ENCODE results near the gene FBXW2. TPM values are rescaled to one million over a fixed set of nuclear protein-coding genes. Genes with fewer than 3 reads are reported as not detected.
"Not testable (repeated sequence)": the region's sequence is repeated elsewhere in the genome, so short reads cannot be mapped to it uniquely, and the experiment has no call there.

Gene FBXW2, protein sequence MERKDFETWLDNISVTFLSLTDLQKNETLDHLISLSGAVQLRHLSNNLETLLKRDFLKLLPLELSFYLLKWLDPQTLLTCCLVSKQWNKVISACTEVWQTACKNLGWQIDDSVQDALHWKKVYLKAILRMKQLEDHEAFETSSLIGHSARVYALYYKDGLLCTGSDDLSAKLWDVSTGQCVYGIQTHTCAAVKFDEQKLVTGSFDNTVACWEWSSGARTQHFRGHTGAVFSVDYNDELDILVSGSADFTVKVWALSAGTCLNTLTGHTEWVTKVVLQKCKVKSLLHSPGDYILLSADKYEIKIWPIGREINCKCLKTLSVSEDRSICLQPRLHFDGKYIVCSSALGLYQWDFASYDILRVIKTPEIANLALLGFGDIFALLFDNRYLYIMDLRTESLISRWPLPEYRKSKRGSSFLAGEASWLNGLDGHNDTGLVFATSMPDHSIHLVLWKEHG
- total RNA-seq, result 21.6 and 25.8 TPM in 2 replicates

DNA sequence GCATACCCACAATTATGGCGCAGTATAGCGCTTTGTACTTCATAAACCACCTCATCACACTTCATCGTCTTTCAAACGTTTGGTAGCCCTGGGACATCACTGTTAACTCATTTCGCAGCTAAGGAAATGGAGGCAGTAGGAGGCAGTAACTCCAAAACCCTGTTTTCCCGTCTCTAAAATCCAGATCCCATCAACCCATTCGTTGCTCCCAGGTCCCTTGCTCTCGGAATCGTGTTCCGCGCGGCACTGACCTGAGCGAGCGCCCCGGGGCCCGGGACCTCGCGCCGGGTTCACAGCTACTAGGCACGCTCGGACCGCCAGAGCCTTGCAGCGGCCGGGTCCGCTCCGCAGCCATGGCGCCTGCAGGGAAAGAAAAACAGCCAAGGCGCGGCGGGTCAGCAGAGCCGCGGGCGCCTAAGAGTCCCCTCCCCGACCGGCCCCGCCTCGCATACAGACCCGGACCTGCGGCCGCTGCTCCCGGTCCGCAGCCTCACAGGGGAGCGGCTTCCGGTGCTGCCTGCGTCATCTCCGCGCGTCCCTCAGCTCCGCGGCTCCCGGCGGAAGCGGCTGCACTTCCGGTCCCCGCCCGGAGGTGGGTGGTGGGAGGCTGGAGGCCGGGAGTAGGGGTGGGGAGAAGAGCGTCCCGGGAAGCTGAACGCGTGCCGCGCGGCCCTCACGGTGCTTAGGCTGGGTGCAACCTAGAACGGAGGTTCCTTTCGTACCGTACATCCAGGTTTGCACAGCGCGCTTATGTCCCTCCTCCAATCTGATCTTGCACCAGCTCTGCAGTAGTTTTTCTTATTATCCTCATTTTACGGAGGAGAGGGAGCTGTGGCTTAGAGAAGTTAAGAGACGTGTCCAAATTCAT, at the start of gene FBXW2:
Gene FBXW2 (minus strand): TSS at position 519 of the 868 bp plus-strand sequence. CDS start 5,158 bp downstream, outside the sequence.
- peak; percentile 94 for DNase-seq (ENCODE audit: low read depth in 2 of 2)

DNA sequence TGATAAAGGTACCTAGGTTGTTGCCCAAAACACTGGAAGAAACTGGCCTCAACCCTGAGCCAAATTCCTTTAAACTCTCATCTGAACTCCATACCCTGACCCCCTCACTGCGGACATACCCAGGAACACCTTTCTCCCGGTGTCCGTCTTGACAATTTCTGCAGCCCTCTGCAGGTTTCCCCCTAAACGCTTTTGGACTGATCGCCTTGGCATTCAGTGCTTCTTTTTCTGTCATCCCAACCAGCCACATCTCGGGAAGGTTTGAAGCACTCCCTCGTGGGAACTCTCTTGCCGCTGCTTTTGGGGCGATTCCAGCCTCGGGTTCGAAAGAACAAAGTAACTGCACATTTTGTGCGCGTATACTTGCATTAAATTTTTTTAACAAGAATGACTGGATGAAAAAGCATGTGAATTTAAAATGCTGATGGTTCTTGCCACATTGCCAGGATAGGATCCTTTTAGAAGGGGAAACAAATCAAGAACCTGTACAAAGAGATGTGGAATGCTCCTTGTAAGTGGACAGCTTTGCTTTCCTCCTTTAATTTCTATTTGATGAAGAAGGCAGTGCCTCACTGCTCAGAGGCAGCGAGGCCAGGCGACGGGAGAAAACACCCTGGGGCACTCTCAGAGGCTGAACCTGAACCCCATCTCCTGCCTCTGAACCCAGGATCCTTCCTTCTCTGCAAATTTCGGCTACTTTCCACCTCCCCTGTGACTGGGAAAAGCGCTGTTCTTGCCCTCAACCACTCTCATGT, 48.9 kb upstream of the FBXW2 start:
- no peak for DNase-seq (ENCODE audit: low read depth in 2 of 2)

DNA sequence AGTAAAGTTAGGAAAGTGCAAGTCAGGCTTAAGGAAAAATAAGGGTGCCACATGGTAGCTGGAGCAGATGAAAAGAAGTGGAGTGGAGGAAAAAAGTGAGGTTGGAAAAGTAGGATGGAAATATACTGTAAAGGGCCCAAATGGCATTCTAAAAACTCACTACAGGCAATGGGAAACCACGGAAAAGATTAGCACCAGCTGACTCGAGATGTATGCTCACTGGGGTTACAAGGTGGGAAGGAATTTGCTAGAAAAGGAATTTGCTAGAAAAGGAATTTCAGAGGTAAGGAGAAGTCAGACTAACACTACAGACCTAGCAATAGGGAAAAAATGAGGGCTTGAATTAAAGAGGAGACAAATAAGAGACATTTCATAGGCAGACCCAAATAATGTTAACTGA, 45.9 kb upstream of the FBXW2 start:
- DNase-seq (ENCODE audit: low read depth in 2 of 2), result no peak

DNA sequence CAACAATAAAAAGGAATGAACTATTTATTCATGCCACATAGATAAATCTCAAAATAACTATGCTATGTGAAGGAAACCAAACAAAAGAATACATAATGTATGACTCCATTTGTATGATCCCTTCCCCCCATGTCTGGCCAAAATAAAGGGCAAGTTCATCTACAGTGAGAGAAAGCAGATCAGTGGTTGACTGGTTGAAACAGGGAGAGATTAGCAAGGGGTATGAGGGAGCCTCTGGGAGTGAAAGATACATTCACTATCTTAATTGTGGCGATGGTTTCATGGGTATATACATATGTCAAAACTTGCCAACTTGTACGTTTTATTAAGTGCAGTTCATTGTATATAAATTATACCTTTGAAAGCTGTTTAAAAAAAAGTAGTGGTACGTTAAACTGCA, 44.7 kb upstream of the FBXW2 start:
- no peak for DNase-seq (ENCODE audit: low read depth in 2 of 2)

DNA sequence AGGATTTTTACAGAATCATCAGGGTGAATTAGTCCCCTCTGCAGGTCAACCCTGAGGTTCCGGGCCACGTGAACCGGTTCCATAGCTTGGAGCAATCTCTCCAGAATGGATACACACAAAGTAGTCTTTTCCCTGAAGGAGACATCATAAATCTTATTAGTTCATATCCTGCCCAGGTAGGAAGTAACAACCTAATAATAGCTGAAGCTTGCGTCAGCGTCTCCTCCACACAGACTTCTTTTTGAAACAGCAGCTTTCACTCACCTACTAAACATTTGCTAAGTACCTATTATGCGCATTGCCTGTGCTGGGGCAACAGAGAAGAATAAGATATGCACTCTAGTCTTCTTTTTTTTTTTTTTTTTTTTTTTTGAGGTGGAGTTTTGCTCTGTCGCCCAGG, 40.1 kb upstream of the FBXW2 start:
- no peak for DNase-seq (ENCODE audit: low read depth in 2 of 2)

DNA sequence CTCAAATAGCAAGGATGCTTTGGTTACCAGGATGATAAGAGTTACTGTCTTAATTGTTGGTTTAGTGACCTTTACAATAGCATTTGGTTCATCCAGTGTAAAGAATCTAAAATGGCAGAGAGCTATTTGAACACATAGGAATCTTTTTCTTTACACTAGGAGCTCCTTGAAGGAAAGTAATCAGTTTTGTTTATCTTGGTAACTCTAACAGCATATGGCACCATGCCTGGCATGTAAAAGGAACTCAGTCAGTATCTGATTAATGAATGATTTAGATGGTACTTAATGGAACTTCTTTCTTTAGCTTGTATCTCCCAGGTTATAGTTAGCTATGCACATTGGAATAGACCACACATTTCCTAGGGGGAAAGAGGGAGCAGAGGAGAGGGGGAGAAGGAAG, 39.6 kb upstream of the FBXW2 start:
- DNase-seq (ENCODE audit: low read depth in 2 of 2), result no peak

DNA sequence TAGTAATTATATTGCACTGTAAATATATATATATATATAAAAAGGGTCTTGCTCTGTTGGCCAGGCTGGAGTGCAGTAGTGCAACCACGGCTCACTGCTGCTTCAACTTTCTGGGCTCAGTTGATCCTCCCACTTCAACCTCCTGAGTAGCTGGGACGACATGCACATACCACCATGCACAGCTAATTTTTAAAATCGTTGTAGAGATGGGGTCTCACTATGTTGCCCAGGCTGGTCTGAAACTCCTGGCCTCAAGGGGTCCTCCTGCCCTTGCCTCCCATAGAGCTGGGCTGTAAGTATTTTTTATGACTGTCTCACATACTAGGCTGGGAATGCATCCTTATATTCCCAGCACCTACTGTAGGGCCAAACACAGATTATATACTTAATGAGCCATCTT, 37.6 kb upstream of the FBXW2 start:
- DNase-seq (ENCODE audit: low read depth in 2 of 2), result no peak

DNA sequence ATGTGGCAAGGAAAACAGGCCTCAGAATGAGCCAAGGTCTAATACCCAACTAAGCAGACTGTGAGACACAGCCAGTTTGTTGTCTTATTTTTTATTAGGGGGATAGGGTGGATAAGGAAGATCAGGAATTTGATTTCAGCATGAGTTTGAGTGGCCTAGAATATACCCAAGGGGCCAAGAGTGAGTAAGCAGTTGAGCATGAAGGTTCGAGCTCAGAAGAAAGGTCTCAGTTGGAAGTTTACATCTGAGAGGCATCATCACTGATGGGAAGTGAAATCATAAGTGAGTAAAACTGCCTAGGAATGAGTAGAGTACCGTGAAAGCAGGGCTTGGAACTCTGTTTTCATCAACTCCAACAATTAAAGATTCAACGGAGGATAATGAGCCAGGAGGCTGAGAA, 36.9 kb upstream of the FBXW2 start:
- no peak for DNase-seq (ENCODE audit: low read depth in 2 of 2)

DNA sequence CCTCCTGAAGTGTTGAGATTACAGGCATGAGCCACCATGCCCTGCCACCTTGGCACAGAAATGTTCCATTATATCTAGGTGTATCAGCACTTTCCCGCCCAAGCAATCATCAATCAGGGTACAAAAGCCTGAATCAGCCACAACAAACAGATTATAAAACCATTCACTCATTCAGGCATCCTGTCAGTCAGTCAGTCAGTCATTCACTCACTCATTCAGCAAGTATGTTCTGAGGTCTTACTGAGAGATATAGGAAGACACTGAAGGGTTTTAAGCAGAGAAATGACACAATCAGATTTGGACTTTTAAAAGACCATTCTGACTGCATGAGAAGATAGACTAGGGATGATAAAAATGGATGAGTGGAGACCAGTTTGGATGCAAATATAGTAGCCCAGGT, 36.4 kb upstream of the FBXW2 start:
- no peak for DNase-seq (ENCODE audit: low read depth in 2 of 2)

DNA sequence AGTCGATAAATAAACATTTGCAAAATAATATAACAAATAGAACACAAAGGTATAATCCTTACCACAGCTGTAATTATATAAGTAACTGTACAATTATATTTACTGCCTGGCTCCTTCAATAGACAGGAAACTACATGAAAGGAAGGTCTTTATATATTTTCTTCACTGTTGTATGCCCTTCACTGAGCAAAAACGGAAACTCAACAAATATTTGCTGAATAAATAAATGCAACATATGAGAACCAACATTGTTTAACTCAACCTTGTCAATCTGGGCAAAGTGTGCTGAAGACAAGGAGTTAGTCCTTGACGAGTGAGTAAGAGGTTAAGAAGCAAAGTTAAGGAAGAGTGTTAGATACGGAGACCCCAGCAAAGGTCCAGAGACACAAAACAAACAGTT, 26.9 kb upstream of the FBXW2 start:
- no peak for DNase-seq (ENCODE audit: low read depth in 2 of 2)

DNA sequence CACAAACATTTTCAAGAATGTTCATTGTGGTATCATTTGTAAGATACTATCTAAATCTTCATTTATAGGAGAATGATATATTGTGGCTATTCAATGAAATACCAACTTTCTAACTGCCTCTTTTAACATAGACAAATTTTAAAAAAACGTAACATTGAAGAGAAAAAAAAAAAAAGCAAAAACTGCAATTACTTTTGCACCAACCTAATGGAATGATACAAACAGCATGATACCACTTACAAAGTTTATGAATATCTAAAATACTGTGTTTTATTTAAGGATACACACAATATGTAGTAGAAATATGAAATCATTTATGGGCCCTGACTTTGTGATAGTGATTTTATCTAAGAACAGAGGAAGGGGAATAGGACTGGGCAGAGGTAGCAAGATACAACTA, 25.4 kb upstream of the FBXW2 start:
- DNase-seq (ENCODE audit: low read depth in 2 of 2), result no peak

DNA sequence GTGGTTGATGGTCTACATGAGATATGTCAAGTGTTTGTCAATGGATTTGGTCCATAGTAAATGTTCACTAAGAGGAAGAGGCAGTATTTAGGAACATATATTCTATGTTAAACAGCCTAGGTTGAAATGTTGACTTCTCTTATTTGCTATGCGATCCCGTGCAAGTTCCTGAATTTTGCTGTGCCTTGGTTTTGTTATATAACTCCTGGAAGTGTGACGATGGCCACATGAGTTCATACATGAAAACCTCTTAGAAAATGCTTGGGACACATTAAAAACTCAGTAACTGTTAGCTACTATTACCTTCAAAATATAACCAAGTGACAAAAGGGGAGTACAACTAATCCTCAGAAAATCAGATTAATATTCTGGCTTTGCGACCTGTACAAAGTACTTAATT, 21.9 kb upstream of the FBXW2 start:
- DNase-seq (ENCODE audit: low read depth in 2 of 2), result no peak

DNA sequence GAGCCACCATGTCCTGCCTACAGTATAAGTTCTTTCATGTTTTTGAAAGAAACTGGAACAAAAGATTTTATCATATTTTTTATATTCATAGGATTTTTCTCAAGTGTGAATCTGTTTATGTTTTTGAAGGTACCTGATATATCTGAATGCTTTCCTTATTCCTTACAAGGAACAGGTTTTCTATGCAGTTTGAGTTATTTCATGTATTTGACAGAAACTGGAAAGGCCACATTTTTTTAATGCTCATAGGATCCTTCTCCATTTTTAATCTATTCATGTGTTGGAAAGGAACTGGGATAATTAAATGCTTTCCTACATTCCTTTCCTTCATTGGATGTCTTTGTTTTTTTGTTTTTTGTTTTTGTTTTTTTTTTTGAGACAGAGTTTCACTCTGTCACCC, 15.7 kb upstream of the FBXW2 start:
- no peak for DNase-seq (ENCODE audit: low read depth in 2 of 2)

DNA sequence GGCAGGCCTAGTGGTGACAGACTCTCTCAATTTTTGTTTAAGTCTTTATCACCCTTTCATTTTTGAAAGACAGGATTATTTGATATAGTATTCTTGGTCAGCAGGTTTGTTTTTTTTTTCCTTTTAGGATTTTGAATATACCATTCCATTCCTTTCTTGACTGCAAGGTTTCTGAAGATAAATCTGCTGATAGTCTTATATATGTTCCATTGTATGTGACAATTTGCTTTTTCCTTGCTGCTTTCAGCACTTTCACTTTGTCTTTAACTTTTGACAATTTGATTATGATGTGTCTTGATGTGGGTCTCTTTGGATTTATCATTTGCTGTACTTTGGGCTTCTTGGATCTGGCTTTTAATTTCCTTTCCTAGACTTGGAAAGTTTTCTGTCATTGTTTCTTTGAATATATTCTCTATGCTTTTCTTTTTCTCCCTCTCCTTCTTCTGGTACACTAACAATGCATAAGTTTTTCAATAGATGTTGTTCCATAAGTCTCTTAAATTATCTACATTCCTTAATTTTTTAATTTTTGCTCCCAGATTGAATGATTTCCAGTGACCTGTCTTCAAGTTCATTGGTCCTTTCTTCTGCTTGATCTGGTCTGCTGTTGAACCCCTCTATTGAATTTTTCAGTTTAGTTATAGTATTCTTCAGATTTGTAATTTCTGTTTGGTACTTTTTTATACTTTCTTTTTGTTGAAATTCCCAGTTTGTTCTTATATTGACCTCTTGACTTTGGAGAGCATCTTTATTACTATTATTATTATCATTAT, 14.6 kb upstream of the FBXW2 start:
- DNase-seq (ENCODE audit: low read depth in 2 of 2), result no peak

DNA sequence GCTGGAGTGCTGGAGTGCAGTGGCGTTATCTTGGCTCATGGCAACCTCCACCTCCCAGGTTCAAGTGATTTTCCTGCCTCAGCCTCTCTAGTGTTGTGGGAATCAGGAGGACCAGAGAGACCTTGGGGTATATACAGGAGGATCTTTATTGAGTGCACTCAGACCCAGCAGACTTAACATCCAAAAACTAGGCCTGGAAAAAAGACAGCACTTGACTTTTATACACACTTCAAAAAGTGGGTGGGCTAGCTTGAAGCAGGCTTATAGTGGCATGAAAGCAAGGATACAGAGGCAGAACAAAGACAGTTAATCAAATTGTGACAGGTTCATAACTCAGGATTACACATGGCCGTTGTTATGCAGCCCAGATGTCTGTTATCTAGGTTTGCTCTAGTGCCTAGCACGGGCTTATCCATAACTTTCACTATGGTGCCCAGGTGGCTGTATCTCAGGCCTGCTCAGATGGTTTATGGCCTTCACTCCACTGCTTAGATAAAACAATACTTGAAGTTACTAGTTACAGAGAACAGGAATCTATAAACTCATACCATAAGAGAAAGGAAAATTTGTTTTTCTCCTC, 11.7 kb upstream of the FBXW2 start:
- DNase-seq (ENCODE audit: low read depth in 2 of 2), result not testable (repeated sequence)

DNA sequence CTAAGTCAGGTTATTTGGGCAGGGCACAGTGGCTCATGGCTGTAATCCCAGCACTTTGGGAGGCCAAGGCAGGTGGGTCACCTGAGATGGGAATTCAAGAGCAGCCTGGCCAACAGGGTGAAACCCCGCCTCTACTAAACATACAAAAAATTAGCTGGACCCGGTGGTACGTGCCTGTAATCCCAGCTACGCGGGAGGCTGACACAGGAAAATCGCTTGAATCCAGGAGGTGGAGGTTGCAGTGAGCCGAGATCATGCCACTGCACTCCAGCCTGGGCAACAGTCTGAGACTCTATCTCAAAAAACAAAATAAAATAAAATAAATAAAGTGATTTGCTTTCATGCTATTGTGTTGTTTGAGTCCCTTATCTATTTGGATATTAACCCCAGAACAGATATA, 8.2 kb upstream of the FBXW2 start:
- DNase-seq (ENCODE audit: low read depth in 2 of 2), result no peak

DNA sequence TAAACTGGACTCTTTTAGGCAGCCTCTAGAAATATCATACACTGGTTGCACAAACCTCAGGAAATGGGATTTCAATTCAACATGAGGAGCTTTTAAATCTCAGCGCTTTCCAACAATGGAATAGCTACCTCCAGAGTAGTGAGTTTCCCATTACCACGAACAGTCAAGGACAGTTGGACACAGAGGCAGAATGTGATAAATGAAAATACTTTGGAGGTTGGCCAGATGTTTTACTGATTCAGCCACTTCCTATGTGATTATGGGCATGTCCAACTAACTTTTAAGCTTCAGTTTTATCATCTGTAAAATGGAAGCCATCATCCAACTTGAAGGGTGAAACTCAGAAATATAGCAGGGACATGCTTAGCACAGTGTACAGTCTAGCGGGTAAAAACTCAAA, 2.1 kb downstream of the FBXW2 start:
- DNase-seq (ENCODE audit: low read depth in 2 of 2), result peak; percentile 49 to 62

DNA sequence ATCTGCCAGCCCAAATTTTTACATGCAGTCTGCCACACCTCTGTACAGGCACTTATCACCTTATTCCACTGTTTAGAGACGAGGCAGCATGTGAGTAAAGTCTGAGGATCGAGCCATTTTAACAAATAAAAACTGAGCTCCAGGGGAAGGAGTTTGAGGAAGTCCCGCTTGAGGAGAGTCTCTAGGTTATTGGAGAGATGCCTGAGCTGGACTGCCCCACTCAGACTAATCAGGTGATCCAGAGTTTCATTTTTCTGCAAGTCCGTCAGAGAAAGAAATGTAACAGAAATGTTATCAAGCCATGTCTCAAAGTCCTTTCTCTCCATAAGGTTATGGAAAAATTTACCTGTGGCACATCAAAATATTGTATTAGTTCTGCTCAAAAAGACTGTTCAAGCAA, 5.3 kb downstream of the FBXW2 start:
- no peak for DNase-seq (ENCODE audit: low read depth in 2 of 2)

DNA sequence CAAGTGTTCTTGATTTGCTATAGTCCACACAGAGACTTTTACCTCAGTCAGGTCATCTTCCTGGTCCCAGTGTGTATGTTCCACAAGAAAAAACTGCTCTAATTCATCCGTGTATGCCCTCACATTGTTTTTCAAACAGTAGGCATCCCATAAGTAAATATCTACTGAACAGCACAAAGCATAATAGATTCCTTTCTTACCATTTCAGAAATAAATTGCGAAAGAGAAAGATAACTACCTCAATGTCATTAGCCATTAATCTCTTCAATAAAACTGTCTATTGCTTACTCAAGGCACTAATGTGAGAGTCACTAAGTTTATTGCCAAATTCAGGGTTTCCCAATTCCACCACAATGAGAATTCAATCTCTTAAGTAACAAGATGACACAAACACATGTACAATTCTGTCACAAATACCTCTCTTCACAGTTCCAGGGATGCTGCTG, 9.6 kb downstream of the FBXW2 start:
- no peak for DNase-seq (ENCODE audit: low read depth in 2 of 2)

DNA sequence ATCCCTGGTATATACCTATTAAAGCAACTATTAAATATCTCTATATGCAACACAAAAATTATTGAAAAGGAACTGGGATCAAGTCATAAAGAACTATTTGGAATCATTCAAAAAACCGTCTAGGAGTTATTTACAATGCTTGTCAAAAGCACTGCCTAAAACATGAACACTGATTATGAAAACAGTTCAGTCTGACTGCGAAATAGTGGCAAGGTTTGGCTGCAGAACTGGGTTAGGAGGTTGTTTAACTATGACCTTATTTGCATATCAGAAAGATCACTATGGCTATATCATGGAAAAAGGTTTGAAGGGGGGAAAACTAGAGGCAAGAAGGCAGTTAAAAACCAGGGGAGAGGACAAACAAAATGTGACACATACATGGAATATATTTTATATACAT, 12.0 kb downstream of the FBXW2 start:
- DNase-seq (ENCODE audit: low read depth in 2 of 2), result no peak

DNA sequence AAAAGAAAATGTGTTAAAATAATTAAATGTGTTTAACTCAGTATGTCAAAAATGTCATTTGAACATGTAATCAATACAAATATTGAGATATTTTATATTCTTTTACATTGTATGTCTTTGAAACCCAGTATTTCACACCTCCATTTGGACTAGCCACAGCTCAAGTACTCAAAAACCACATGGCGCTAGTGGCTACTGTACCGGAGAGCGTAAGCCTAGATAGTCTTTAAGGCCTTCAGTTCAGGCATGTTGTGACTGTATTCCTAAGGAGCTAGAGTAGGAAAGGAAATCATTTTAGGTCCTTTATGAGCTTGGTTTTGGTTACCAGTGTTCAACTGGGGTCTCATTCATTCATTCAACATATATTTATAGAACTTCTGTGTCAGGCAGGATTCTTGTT, 12.8 kb downstream of the FBXW2 start:
- DNase-seq (ENCODE audit: low read depth in 2 of 2), result no peak
